Activated naive CD4-positive, alpha-beta T cell treated with anti-CD3 and anti-CD28 coated beads, Interleukin-2, amount 10 ng/mL, durations not matched to agents 7 days and 5 days (primary cell): ENCODE results near the gene DRAM1.

Experiments
- CTCF ChIA-PET: fragments of 350-600 bp; sonication (Branson Sonifier 250); formaldehyde crosslinking; loops from one replicate; lab custom pipeline; 2021; ENCODE audit warnings: antibody characterized with exemption; lab: Charles Lee
- DNase-seq: peaks from one replicate; pipeline ENCODE4 v3.0.0-alpha.2; 2020
- H3K27ac Mint-ChIP-seq: one replicate; pipeline ENCODE4 v1.8.0; 2021; ENCODE audit warnings: mild to moderate bottlenecking, moderate library complexity, mixed read lengths
- H3K27me3 Mint-ChIP-seq: one replicate; pipeline ENCODE4 v1.8.0; 2021; ENCODE audit warnings: mild to moderate bottlenecking, mixed read lengths
- H3K36me3 Mint-ChIP-seq: one replicate; pipeline ENCODE4 v1.8.0; 2021; ENCODE audit warnings: mixed read lengths
- H3K4me1 Mint-ChIP-seq: one replicate; pipeline ENCODE4 v1.8.0; 2021; ENCODE audit warnings: mixed read lengths
- H3K4me3 Mint-ChIP-seq: one replicate; pipeline ENCODE4 v1.8.0; 2021; ENCODE audit warnings: mild to moderate bottlenecking, moderate library complexity, mixed read lengths
- H3K9me3 Mint-ChIP-seq: one replicate; pipeline ENCODE4 v1.8.0; 2021; ENCODE audit warnings: mixed read lengths

The DRAM1 gene

DNA sequence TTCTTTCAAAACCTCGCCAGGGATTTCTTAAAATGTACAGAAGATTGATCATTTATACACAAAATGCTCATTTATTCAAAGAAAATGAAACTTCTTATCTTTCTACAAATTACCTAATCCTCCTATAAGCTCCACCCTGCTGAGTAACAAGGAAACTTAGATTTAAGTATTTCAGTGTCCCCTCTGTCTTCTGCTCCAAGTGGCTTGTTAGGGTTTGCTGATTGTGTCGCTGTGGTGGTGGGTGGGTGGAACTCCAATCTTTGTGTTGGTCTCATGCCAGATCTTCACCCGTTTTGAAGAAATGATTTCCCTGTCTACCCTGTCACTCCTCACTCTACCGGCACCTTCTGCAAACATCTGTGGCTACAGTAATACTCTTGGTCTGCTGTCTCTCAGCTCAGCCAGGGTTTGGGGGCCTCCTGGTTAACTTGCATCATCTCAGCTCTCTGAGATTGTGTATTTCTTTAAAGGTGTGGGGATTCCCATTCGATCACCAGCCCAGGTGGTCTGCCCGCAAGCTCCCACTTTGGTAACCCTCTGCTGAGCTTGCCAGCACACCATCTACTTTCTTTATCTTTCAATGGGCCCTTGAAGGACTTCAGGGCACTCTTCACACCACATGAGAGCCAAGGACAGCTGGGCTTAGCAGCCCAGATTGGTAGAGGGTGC lies 73.8 kb downstream of the DRAM1 start:
- no peaks in the 10 kb centered on the region for H3K9me3 Mint-ChIP-seq
- no peaks in the 10 kb centered on the region for H3K36me3 Mint-ChIP-seq
- H3K27ac Mint-ChIP-seq = no peak overlapping the region
- no peak for DNase-seq
- H3K4me1 Mint-ChIP-seq = no peaks in the 10 kb centered on the region
- H3K27me3 Mint-ChIP-seq = peaks cover 5% of the 10 kb centered on the region
- H3K4me3 Mint-ChIP-seq = no peak overlapping the region
- CTCF ChIA-PET = interaction anchor here (2.2 kb wide), 1 partner anchor 11 kb away, joined by 6 read pairs; no protein-coding TSS in a partner anchor

GRCh38 chr12:101954113-101954512 lies 76.7 kb downstream of the DRAM1 start:
- H3K27ac Mint-ChIP-seq = no peak overlapping the region
- H3K4me3 Mint-ChIP-seq = no peak overlapping the region
- H3K9me3 Mint-ChIP-seq = peaks cover 3% of the 10 kb centered on the region
- H3K4me1 Mint-ChIP-seq = no peaks in the 10 kb centered on the region
- DNase-seq = no peak
- CTCF ChIA-PET = interaction anchor here (0.7 kb wide), 1 partner anchor 168 kb away, joined by 3 read pairs; no protein-coding TSS in a partner anchor
- no peaks in the 10 kb centered on the region for H3K36me3 Mint-ChIP-seq
- peaks cover 5% of the 10 kb centered on the region for H3K27me3 Mint-ChIP-seq

GRCh38 chr12:101954676-101955075 lies 77.3 kb downstream of the DRAM1 start:
- no peak for DNase-seq
- CTCF ChIA-PET = interaction anchor here (0.7 kb wide), 1 partner anchor 167 kb away, joined by 3 read pairs; no protein-coding TSS in a partner anchor
- Mint-ChIP-seq H3K9me3 (peaks cover 6% of the 10 kb centered on the region), H3K36me3 (no peaks in the 10 kb centered on the region), H3K4me1 (no peaks in the 10 kb centered on the region), H3K4me3 (no peak overlapping the region), H3K27ac (no peak overlapping the region), H3K27me3 (peaks cover 5% of the 10 kb centered on the region)

DNA sequence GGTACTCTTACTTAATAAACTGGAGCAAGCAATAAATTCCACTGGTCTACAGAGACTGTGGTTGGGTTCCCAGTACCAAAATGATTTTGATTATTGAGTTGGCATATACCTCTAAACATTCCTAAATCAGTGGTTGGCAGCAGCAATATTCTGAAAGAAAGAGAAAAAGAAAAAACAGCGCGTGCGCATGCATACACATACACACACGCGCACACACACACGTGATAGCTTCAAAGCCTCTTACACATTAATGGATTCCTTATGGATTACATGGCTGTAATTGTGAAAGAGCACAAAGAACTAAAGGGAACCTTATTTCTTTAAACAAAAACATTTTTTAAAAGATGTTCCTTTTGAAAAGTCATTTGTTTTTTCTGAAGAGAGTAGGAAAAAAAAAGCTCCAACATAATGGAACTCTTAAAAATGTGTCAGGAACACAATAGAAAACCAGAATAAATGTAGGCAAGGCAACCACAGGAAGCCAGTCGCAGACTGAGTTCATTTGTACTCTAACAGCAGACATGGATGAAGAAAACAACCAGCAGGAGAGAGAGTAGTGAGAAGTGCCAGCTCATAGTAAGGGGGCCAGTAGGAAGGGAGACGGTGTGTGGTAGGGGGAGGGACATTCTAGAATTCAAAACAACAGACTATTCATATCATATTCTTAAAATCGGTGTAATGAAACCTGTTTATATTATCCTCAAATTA lies 80.0 kb downstream of the DRAM1 start:
- CTCF ChIA-PET = interaction anchor here (1.1 kb wide), 1 partner anchor 12 kb away, joined by 4 read pairs; no protein-coding TSS in a partner anchor
- peaks cover 9% of the 10 kb centered on the region for H3K9me3 Mint-ChIP-seq
- H3K27me3 Mint-ChIP-seq = peaks cover 5% of the 10 kb centered on the region
- no peak overlapping the region for H3K4me3 Mint-ChIP-seq
- no peak overlapping the region for H3K27ac Mint-ChIP-seq
- H3K36me3 Mint-ChIP-seq = no peaks in the 10 kb centered on the region
- no peak for DNase-seq
- H3K4me1 Mint-ChIP-seq = no peaks in the 10 kb centered on the region

GRCh38 chr12:101959607-101960006 lies 82.2 kb downstream of the DRAM1 start:
- no peak overlapping the region for H3K27ac Mint-ChIP-seq
- H3K27me3 Mint-ChIP-seq = peaks cover 5% of the 10 kb centered on the region
- CTCF ChIA-PET = no interaction called here
- H3K4me3 Mint-ChIP-seq = no peak overlapping the region
- H3K4me1 Mint-ChIP-seq = no peaks in the 10 kb centered on the region
- no peaks in the 10 kb centered on the region for H3K36me3 Mint-ChIP-seq
- peaks cover 9% of the 10 kb centered on the region for H3K9me3 Mint-ChIP-seq
- no peak for DNase-seq

DNA sequence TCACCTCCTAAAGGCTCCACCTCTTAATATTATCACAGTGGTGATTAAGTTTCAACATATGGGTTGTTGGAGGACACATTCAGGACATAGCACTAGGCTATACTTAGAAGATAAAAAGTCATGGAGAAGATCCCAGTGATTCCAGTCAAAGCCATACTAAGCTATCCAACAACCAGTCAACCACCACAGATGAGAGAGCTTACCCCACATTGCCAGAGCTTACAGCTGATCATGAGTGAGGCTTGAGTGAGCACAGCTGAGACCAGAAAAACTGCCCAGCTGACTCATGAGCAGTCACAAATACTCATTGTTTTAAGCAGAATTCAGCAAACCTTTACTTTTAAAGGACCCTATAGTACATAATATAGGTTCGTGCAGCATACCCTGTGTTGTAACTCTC lies 85.1 kb downstream of the DRAM1 start:
- H3K9me3 Mint-ChIP-seq = peaks cover 9% of the 10 kb centered on the region
- H3K4me1 Mint-ChIP-seq = peaks cover 4% of the 10 kb centered on the region
- no peak for DNase-seq
- no peaks in the 10 kb centered on the region for H3K36me3 Mint-ChIP-seq
- no peak overlapping the region for H3K4me3 Mint-ChIP-seq
- no peak overlapping the region for H3K27ac Mint-ChIP-seq
- no peaks in the 10 kb centered on the region for H3K27me3 Mint-ChIP-seq
- CTCF ChIA-PET = no interaction called here

- H3K9me3 Mint-ChIP-seq = peaks cover 8% of the 10 kb centered on the region
- no peak overlapping the region for H3K4me3 Mint-ChIP-seq
- DNase-seq = no peak
- H3K4me1 Mint-ChIP-seq = peaks cover 15% of the 10 kb centered on the region
- H3K27ac Mint-ChIP-seq = no peak overlapping the region
- no peaks in the 10 kb centered on the region for H3K36me3 Mint-ChIP-seq
- no peaks in the 10 kb centered on the region for H3K27me3 Mint-ChIP-seq
- CTCF ChIA-PET = no interaction called here
These were observed 86.3 kb downstream of the DRAM1 start for GRCh38 chr12:101963697-101964096.

DNA sequence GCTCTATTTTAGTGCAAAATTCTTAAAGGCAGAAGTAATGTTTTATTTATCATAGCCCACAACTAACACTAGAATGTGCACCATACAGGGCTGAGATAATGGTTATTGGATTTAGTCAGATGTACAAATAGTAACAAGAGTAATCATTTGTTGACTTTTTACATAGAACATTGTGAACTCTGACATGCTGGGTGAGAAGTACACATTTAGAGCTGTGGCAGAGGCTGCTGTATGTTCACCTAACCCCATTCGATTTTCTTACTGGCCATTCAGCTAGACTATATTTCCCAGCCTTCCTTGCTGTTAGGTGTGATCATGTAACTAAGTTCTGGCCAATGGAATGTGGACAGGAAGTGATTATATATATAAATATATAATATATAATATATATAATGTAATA lies 89.1 kb downstream of the DRAM1 start:
- Mint-ChIP-seq H3K4me1 (peaks cover 18% of the 10 kb centered on the region), H3K27me3 (peaks cover 4% of the 10 kb centered on the region), H3K9me3 (no peaks in the 10 kb centered on the region), H3K27ac (no peak overlapping the region), H3K36me3 (no peaks in the 10 kb centered on the region), H3K4me3 (no peak overlapping the region)
- no peak for DNase-seq
- CTCF ChIA-PET = interaction anchor here (0.9 kb wide), 1 partner anchor 27 kb away, joined by 3 read pairs; no protein-coding TSS in a partner anchor

- peak; percentile 25 for DNase-seq
- no peak overlapping the region for H3K4me3 Mint-ChIP-seq
- CTCF ChIA-PET = interaction anchor here (0.6 kb wide), 2 partner anchors 50 to 972 kb away, joined by 3 read pairs; no protein-coding TSS in a partner anchor
These were observed 90.1 kb downstream of the DRAM1 start for GRCh38 chr12:101967506-101967905.

DNA sequence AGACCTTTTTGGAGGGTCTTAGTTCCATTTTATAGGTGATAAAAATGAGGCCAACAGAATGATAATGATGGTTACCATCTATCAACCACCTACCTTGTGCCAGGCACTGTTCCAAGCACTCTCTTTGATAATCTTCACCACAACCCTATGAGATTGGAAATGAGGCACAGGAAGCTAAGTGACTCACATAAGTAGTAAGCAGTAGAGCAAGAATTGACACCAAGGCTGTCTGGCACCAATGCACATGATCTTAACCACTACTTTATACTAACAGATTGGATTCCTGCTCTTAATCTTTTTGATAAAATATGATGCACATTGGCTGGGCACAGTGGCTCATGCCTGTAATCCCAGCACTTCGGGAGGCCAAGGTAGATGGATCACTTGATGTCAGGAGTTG lies 91.4 kb downstream of the DRAM1 start:
- H3K36me3 Mint-ChIP-seq = no peaks in the 10 kb centered on the region
- peak; percentile 22 for DNase-seq
- no peaks in the 10 kb centered on the region for H3K9me3 Mint-ChIP-seq
- H3K4me1 Mint-ChIP-seq = peaks cover 18% of the 10 kb centered on the region
- no peak overlapping the region for H3K27ac Mint-ChIP-seq
- H3K4me3 Mint-ChIP-seq = no peak overlapping the region
- CTCF ChIA-PET = no interaction called here
- peaks cover 4% of the 10 kb centered on the region for H3K27me3 Mint-ChIP-seq

More at GRCh38 chr12:101967506-101967905, 90.1 kb downstream of the DRAM1 start:
- peaks cover 18% of the 10 kb centered on the region for H3K4me1 Mint-ChIP-seq
- H3K9me3 Mint-ChIP-seq = no peaks in the 10 kb centered on the region
- no peaks in the 10 kb centered on the region for H3K36me3 Mint-ChIP-seq
- peak overlapping the region; percentile 28 for H3K27ac Mint-ChIP-seq
- peaks cover 4% of the 10 kb centered on the region for H3K27me3 Mint-ChIP-seq
